Colonic mucosa (tissue), 4 donors: ENCODE results near the gene CALCOCO2. TPM values are rescaled to one million over a fixed set of nuclear protein-coding genes. Genes with fewer than 3 reads are reported as not detected.
"Not testable (repeated sequence)": the region's sequence is repeated elsewhere in the genome, so short reads cannot be mapped to it uniquely, and the experiment has no call there.

Source experiments
- DNase-seq: peaks from one replicate; pipeline ENCODE4 v3.0.0-alpha.2; 2020
- H3K27ac ChIP-seq: fragments of 200-600 bp; one replicate; pipeline ENCODE4 v1.8.0; 2021
- H3K27me3 ChIP-seq: fragments of 200-600 bp; one replicate; pipeline ENCODE4 v1.8.0; 2021
- H3K36me3 ChIP-seq: fragments of 200-600 bp; one replicate; pipeline ENCODE4 v1.8.0; 2021
- H3K4me1 ChIP-seq: fragments of 200-600 bp; one replicate; pipeline ENCODE4 v1.8.0; 2021; ENCODE audit warnings: mild to moderate bottlenecking
- H3K4me3 ChIP-seq: fragments of 200-600 bp; one replicate; pipeline ENCODE4 v1.8.0; 2021
- H3K9ac ChIP-seq, 2 donors: one replicate each; pipeline ENCODE4 v1.7.0; 2013; ENCODE audit warnings: control low read depth in 2 of 2, low read depth in 2 of 2, low read length in 2 of 2
- H3K9me3 ChIP-seq: fragments of 200-600 bp; one replicate; pipeline ENCODE4 v1.8.0; 2021
- intact Hi-C: fragments of 100-400 bp; cut with DNase I; formaldehyde crosslinking; loops from one replicate; pipeline ENCODE4 v1.14.1; 2022
- total RNA-seq, 2 donors: library from RNA; stranded (reverse); fragmentation: NEBNext Ultra II Directional in 1 of 2; extraction: Animal tissue kit (Norgen Biotek cat#: 25700) in 1 of 2; gene quantifications; one replicate each; pipeline ENCODE4 v1.2.1, GENCODE V29; 2021
- TF ChIP-seq, protein P1 (sequence below): fragments of 200-600 bp; IDR thresholded peaks from one replicate; pipeline ENCODE4 v1.8.0; 2022; ENCODE audit warnings: antibody characterized with exemption, mild to moderate bottlenecking
- donor health status: healthy.
- donor health status: DM: no; HTN: no; CAD: no.
- donor health status: DM: no; HTN: no; CAD: no.

CALCOCO2 gene
- total RNA-seq, 2 donors from 2014 or later = 187 to 232 TPM

DNA sequence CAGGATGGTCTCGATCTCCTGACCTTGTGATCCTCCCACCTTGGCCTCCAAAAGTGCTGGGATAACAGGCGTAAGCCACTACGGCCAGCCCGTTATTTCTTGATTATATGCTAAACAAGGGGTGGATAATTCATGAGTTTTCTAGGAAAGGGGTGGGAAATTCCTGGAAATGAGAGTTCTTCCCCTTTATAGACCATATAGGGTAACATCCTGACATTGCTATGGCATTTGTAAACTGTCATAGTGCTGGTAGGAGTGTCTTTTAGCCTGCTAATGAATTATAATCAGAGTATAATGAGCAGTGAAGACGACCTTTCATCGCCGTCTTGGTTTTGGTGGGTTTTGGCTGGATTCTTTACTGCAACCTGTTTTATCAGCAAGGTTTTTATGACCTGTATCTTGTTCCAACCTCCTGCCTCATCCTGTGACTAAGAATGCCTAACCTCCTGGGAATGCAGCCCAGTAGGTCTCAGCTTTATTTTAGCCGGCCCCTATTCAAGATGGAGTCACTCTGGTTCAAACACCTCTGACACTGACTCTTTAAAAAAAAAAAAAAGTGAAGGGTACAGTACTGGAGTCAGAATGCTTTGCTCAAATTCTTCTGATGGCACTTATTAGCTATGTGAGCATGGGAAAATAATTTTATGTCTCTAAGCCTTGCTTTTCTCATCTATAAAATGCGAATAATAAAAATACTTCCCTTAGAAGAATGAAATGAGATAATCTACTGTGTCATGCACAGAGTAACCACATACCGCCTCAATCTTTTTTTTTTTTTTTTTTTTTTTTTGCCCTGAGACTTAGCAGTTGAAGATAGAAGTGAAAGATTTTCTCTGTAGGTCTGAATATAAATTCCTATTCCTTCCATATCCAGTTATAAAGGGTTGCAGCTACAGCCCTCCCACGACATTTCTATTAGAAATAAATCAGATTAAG, 5.1 kb upstream of the CALCOCO2 start:
- TF ChIP-seq, protein P1, sequence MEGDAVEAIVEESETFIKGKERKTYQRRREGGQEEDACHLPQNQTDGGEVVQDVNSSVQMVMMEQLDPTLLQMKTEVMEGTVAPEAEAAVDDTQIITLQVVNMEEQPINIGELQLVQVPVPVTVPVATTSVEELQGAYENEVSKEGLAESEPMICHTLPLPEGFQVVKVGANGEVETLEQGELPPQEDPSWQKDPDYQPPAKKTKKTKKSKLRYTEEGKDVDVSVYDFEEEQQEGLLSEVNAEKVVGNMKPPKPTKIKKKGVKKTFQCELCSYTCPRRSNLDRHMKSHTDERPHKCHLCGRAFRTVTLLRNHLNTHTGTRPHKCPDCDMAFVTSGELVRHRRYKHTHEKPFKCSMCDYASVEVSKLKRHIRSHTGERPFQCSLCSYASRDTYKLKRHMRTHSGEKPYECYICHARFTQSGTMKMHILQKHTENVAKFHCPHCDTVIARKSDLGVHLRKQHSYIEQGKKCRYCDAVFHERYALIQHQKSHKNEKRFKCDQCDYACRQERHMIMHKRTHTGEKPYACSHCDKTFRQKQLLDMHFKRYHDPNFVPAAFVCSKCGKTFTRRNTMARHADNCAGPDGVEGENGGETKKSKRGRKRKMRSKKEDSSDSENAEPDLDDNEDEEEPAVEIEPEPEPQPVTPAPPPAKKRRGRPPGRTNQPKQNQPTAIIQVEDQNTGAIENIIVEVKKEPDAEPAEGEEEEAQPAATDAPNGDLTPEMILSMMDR = no peak
- no peaks in the 10 kb centered on the region for H3K27me3 ChIP-seq
- H3K4me3 ChIP-seq = no peak overlapping the region
- no peak overlapping the region for H3K9ac ChIP-seq
- no peaks in the 10 kb centered on the region for H3K36me3 ChIP-seq
- intact Hi-C loops = no loop called here
- no peaks in the 10 kb centered on the region for H3K4me1 ChIP-seq
- no peak overlapping the region for H3K27ac ChIP-seq
- no peak for DNase-seq
- H3K9me3 ChIP-seq = no peaks in the 10 kb centered on the region

DNA sequence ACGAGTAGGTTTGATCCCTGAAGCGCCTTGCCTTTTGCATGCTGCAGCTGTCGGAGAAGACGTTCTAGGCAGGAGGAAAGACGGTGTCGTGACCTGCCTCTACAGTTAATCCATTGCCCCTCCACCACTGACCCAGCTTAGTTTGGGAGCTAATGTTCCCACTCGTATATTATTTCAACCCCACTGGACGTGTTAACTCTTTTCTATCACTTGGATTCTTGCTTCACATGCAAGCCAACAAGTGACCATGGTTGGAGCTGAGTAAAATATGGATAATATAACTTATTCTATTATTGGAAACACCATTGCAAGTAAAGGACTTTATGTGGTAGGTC, 681 bp downstream of the CALCOCO2 start:
- peak overlapping the region; percentile 96 to 99 for H3K9ac ChIP-seq
- peak overlapping the region; percentile 97 for H3K27ac ChIP-seq
- H3K9me3 ChIP-seq = no peaks in the 10 kb centered on the region
- H3K4me1 ChIP-seq = no peaks in the 10 kb centered on the region
- TF ChIP-seq, protein P1 = no peak
- intact Hi-C loops = no loop called here
- no peak for DNase-seq
- no peaks in the 10 kb centered on the region for H3K36me3 ChIP-seq
- no peaks in the 10 kb centered on the region for H3K27me3 ChIP-seq
- H3K4me3 ChIP-seq = peak overlapping the region; percentile 95

DNA sequence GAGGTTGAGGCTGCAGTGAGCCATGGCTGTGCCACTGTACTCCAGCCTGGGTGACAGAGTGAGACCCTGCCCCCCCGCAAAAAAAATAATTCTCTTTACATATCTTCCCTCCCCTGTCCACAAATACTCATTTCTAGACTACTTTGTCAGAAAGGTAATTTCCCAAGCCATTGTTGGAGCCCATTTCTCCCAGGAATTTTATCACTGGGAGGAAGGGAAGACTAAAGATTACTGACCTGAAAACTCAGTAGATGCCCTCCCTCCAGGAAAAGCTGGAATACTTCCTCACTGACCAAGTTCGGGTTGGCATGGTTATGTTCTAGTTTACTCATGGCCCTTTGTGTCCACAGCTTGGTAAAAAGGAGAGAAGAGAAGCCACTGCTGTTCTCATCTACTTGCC, 4.1 kb downstream of the CALCOCO2 start:
- DNase-seq = no peak
- TF ChIP-seq, protein P1 = no peak
- H3K27me3 ChIP-seq = no peaks in the 10 kb centered on the region
- no peaks in the 10 kb centered on the region for H3K36me3 ChIP-seq
- intact Hi-C loops = no loop called here
- H3K4me3 ChIP-seq = no peak overlapping the region
- no peak overlapping the region for H3K27ac ChIP-seq
- H3K9ac ChIP-seq = no peak overlapping the region
- H3K9me3 ChIP-seq = no peaks in the 10 kb centered on the region
- peaks cover 12% of the 10 kb centered on the region for H3K4me1 ChIP-seq

DNA sequence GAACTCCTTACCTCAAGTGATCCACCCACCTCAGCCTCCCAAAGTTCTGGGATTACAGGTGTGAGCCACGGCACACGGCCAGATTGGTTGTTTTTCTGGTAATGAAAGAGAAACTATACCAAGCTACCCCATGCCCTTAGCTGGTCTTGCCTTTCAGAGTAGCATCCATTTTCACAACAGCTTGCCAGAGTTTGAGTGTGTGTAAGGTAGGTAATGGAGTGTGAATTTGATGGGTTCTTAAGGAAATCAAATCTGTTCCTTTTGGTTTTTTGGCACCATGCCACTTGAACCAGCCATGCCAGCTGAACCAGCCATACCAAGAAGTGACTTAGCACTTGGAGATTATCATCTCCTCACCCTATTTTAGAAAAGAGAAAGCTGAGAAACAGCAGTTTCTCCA, 5.1 kb downstream of the CALCOCO2 start:
- no peak overlapping the region for H3K9ac ChIP-seq
- H3K36me3 ChIP-seq = no peaks in the 10 kb centered on the region
- TF ChIP-seq, protein P1 = no peak
- H3K9me3 ChIP-seq = no peaks in the 10 kb centered on the region
- intact Hi-C loops = no loop called here
- H3K4me1 ChIP-seq = peaks cover 22% of the 10 kb centered on the region
- no peaks in the 10 kb centered on the region for H3K27me3 ChIP-seq
- no peak for DNase-seq
- H3K4me3 ChIP-seq = no peak overlapping the region
- no peak overlapping the region for H3K27ac ChIP-seq

DNA sequence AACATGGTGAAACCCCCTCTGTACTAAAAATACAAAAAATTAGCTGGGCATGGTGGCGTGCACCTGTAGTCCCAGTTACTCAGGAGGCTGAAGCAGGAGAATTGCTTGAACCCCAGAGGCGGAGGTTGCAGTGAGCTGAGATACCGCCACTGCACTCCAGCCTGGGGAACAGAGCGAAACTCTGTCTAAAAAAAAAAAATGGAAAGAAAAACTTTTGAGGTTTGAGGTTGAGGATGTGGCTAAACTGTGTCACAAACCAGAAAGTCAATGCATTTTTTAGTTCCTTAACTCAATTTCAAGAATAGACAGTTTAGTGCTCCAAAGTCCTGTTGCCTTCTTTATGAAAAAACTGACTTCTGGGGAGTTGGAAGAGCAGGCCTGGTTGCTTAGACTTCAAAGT, 6.6 kb downstream of the CALCOCO2 start:
- H3K4me1 ChIP-seq = peaks cover 33% of the 10 kb centered on the region
- H3K27me3 ChIP-seq, H3K9me3 ChIP-seq, H3K27ac ChIP-seq, intact Hi-C loops, H3K9ac ChIP-seq, H3K4me3 ChIP-seq, H3K36me3 ChIP-seq, DNase-seq: not testable (repeated sequence)

DNA sequence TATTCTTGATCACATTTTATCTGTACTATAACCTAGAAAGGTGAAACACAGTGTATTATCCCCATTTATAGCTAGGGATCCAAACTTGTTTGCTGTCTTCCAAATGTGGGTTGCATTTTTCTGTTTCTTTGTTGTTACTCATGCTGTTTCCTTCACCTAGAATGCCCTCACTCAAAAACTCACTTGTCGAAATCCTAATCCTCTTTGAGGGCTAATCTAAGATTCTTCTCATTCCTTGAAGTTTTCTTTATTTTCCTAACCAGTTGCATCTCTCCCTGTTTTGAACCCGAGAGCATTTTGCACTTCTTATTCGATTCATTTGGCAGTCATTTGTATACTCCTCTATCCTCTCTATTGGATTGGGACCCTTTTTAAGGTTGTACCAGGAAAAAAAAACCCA, 9.6 kb downstream of the CALCOCO2 start:
- H3K4me1 ChIP-seq = peaks cover 35% of the 10 kb centered on the region

More for the DNA sequence above, 9.6 kb downstream of the CALCOCO2 start:
- DNase-seq = no peak
- H3K9ac ChIP-seq = no peak overlapping the region
- peaks cover 7% of the 10 kb centered on the region for H3K36me3 ChIP-seq
- H3K4me3 ChIP-seq = no peak overlapping the region
- intact Hi-C loops = no loop called here
- TF ChIP-seq, protein P1 = no peak
- peak overlapping the region; percentile 69 for H3K27ac ChIP-seq
- H3K9me3 ChIP-seq = no peaks in the 10 kb centered on the region
- H3K27me3 ChIP-seq = no peaks in the 10 kb centered on the region
